Left lung (tissue), 10 donors: ENCODE results near the gene LRRN2. TPM values are rescaled to one million over a fixed set of nuclear protein-coding genes. Genes with fewer than 3 reads are reported as not detected.
"Not testable (repeated sequence)": the region's sequence is repeated elsewhere in the genome, so short reads cannot be mapped to it uniquely, and the experiment has no call there.

Source experiments
- ATAC-seq: fragments of 200-7000 bp; cut with Tn5 transposase; one replicate; pipeline ENCODE4 v1.9.1; 2020; ENCODE audit warnings: moderate library complexity
- DNase-seq, 4 donors: peaks; one replicate each; pipeline ENCODE4 v3.0.0-alpha.2; 2013 to 2020
- H3K27ac ChIP-seq, 2 donors: fragments of 200-600 bp; sonication (generic) in 1 of 2; one replicate each; pipeline versions ENCODE4 v1.5.0 to v1.8.0; 2020 to 2021
- H3K27me3 ChIP-seq, 2 donors: fragments of 200-600 bp; sonication (generic) in 1 of 2; one replicate each; pipeline versions ENCODE4 v1.5.0 to v1.8.0; 2020 to 2021
- H3K36me3 ChIP-seq, 2 donors: fragments of 200-600 bp; sonication (generic) in 1 of 2; one replicate each; pipeline versions ENCODE4 v1.5.0 to v1.8.0; 2020 to 2021
- H3K4me1 ChIP-seq, 2 donors: fragments of 200-600 bp; one replicate each; pipeline ENCODE4 v1.8.0; 2021
- H3K4me3 ChIP-seq, 2 donors: fragments of 200-600 bp; sonication (generic) in 1 of 2; one replicate each; pipeline versions ENCODE4 v1.5.0 to v1.8.0; 2020 to 2021; ENCODE audit warnings: mild to moderate bottlenecking in 1 of 2
- H3K9me3 ChIP-seq, 2 donors: fragments of 200-600 bp; sonication (generic) in 1 of 2; one replicate each; pipeline versions ENCODE4 v1.5.0 to v1.8.0; 2020 to 2021
- CTCF ChIP-seq, 2 donors: fragments of 200-600 bp; sonication (generic) in 1 of 2; IDR thresholded peaks; one replicate each; pipeline versions ENCODE4 v1.5.0 to v1.8.0; 2021; ENCODE audit warnings: antibody characterized with exemption in 2 of 2
- intact Hi-C, 2 donors: fragments of 100-400 bp; cut with DNase I; formaldehyde crosslinking; loops; one replicate each; pipeline versions ENCODE4 v1.11.2 to v1.14.2; 2022
- polyA plus RNA-seq, 6 donors: library from polyadenylated mRNA; unstranded; fragments of 120-200 nt; gene quantifications; one replicate each; pipeline ENCODE4 v1.2.1, GENCODE V29; 2013; ENCODE audit not compliant: insufficient read length in 6 of 6
- total RNA-seq, 2 donors: library from RNA; stranded (reverse); fragmentation: NEBNext Ultra II Directional; extraction: Animal tissue kit (Norgen Biotek cat#: 25700); gene quantifications; one replicate each; pipeline ENCODE4 v1.2.1, GENCODE V29; 2021
- donor health status: DM: no; HTN: yes; CAD: no.
- donor health status: DM: no; HTN: no; CAD: no.

Gene LRRN2
- total and polyA plus RNA-seq, 8 donors, result 1.6 to 7.1 (median 2.0) TPM

- ATAC-seq, result no peak
- DNase-seq, result no peak
- no peak overlapping the region for H3K4me3 ChIP-seq
These were observed 45.0 kb downstream of the LRRN2 start for GRCh38 chr1:204640578-204640977.

GRCh38 chr1:204634260-204634910 is 51.2 kb downstream of the LRRN2 start:
- Histone ChIP-seq H3K4me3 (no peak overlapping the region), H3K27ac (no peak overlapping the region), H3K36me3 (no peaks in the 10 kb centered on the region), H3K9me3 (no peaks in the 10 kb centered on the region), H3K4me1 (no peaks in the 10 kb centered on the region), H3K27me3 (peaks cover 0 to 6% of the 10 kb centered on the region in 2 donors)
- intact Hi-C loops, result no loop called here
- ATAC-seq (no peak), DNase-seq (no peak)
- no peak for TF ChIP-seq CTCF (IDR thresholded peaks at IDR 0.05)

More at GRCh38 chr1:204640578-204640977, 45.0 kb downstream of the LRRN2 start:
- no peaks in the 10 kb centered on the region for H3K9me3 ChIP-seq
- intact Hi-C loops, result no loop called here
- TF ChIP-seq CTCF (IDR thresholded peaks at IDR 0.05), result no peak
- no peak overlapping the region for H3K27ac ChIP-seq
- no peaks in the 10 kb centered on the region for H3K27me3 ChIP-seq
- H3K4me1 ChIP-seq, result no peaks in the 10 kb centered on the region
- H3K36me3 ChIP-seq, result no peaks in the 10 kb centered on the region

- ATAC-seq, result no peak
- DNase-seq, result peak in 1 of 4 donors; percentile 16
- Histone ChIP-seq H3K36me3 (no peaks in the 10 kb centered on the region), H3K9me3 (no peaks in the 10 kb centered on the region), H3K4me3 (no peak overlapping the region), H3K27ac (no peak overlapping the region), H3K4me1 (no peaks in the 10 kb centered on the region), H3K27me3 (peaks cover 0 to 6% of the 10 kb centered on the region in 2 donors)
- intact Hi-C loops, result no loop called here
- no peak for TF ChIP-seq CTCF (IDR thresholded peaks at IDR 0.05)
These were observed 51.9 kb downstream of the LRRN2 start for GRCh38 chr1:204633665-204634064.

- intact Hi-C loops, result no loop called here
- Histone ChIP-seq H3K36me3 (no peaks in the 10 kb centered on the region), H3K4me1 (no peaks in the 10 kb centered on the region), H3K27ac (no peak overlapping the region), H3K4me3 (no peak overlapping the region), H3K9me3 (no peaks in the 10 kb centered on the region), H3K27me3 (peaks cover 0 to 6% of the 10 kb centered on the region in 2 donors)
- no peak for DNase-seq
- TF ChIP-seq CTCF (IDR thresholded peaks at IDR 0.05), result no peak
- no peak for ATAC-seq
These were observed 55.2 kb downstream of the LRRN2 start for GRCh38 chr1:204630132-204630905.

GRCh38 chr1:204629459-204629858 is 56.1 kb downstream of the LRRN2 start:
- H3K9me3 ChIP-seq, H3K27ac ChIP-seq, DNase-seq, H3K27me3 ChIP-seq, H3K4me1 ChIP-seq, ATAC-seq, H3K4me3 ChIP-seq, intact Hi-C loops, H3K36me3 ChIP-seq: not testable (repeated sequence)
